BLaER1 treated with 17β-estradiol and CSF1 and Interleukin-3, amounts not matched to agents 10 nM and 100 nM (cell line): ENCODE data around the gene SERPINE1.
A peak's percentile ranks its signal among the peaks of the same experiment; 100 is the strongest.
"Not testable (repeated sequence)": the region's sequence is repeated elsewhere in the genome, so short reads cannot be mapped to it uniquely, and the experiment has no call there.

Experiments used
- H3K27ac ChIP-seq, 11 experiments: shearing (Covaris generic); formaldehyde crosslinking; 2 replicates each; pipeline ENCODE4 v1.8.1; 2022
- H3K27me3 ChIP-seq, 11 experiments: shearing (Covaris generic); formaldehyde crosslinking; 2 replicates each; pipeline ENCODE4 v1.8.1; 2022
- H3K36me3 ChIP-seq, 11 experiments: shearing (Covaris generic); formaldehyde crosslinking; 2 replicates each; pipeline ENCODE4 v1.8.1; 2022
- H3K4me1 ChIP-seq, 10 experiments: shearing (Covaris generic); formaldehyde crosslinking; 2 replicates each; pipeline ENCODE4 v1.8.1; 2022
- H3K4me2 ChIP-seq, 11 experiments: shearing (Covaris generic); formaldehyde crosslinking; 2 replicates each; pipeline ENCODE4 v1.8.1; 2022
- H3K4me3 ChIP-seq, 10 experiments: shearing (Covaris generic); formaldehyde crosslinking; 2 replicates each; pipeline ENCODE4 v1.8.1; 2022
- H3K9ac ChIP-seq, 11 experiments: shearing (Covaris generic); formaldehyde crosslinking; 2 replicates each; pipeline ENCODE4 v1.8.1; 2022
- H3K9me3 ChIP-seq, 11 experiments: shearing (Covaris generic); formaldehyde crosslinking; replicated peaks in 1 of 11; 2 replicates each; pipeline ENCODE4 v1.8.1; 2022
- H4K20me1 ChIP-seq, 11 experiments: shearing (Covaris generic); formaldehyde crosslinking; 2 replicates each; pipeline ENCODE4 v1.8.1; 2022
- Cebpa-rat ChIP-seq, 11 experiments: shearing (Covaris generic); IDR thresholded peaks; 2 replicates each; pipeline ENCODE4 v1.8.1; 2022

The SERPINE1 gene

DNA sequence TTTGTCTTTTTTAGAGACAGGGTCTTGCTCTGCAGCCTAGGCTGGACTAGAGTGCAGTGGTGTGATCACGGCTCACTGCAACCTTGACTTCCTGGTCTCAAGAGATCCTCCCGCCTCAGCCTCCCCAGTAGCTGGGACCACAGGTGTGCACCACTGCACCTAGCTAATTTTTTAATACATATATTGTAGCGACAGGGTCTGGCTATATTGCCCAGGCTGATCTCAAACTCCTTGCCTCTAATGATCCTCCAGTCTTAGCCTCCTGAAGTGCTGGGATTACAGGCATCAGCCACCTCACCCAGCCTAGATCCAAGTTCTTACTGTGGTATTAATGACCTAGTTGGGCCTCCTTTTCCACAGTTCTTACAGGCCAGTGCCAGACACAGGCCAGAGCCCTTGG, 11.7 kb upstream of the SERPINE1 start:
- Histone ChIP-seq H3K36me3 (no peaks in the 10 kb centered on the region), H3K27ac (no peak overlapping the region), H3K4me2 (0 out of 22 replicates have a peak overlapping the region, but pooled peaks of 1 of the 11 experiments have one; percentile 51), H3K9ac (no peak overlapping the region), H3K27me3 (no peaks in the 10 kb centered on the region), H3K4me3 (no peak overlapping the region), H3K4me1 (peaks cover 4 to 37% (median 19%) of the 10 kb centered on the region in 10 experiments; a peak in 19 of 20 replicates), H3K9me3 (no peaks in the 10 kb centered on the region), H4K20me1 (no peaks in the 10 kb centered on the region; a peak in 2 of 22 replicates)
- no peak for TF ChIP-seq Cebpa-rat (IDR thresholded peaks at IDR 0.05)

- Histone ChIP-seq H4K20me1 (no peaks in the 10 kb centered on the region; a peak in 2 of 22 replicates), H3K9me3 (no peaks in the 10 kb centered on the region), H3K4me3 (no peak overlapping the region), H3K27me3 (0 out of 22 replicates have a peak, but pooled peaks cover 0 to 4% (median 0%) of the 10 kb centered on the region in 11 experiments), H3K27ac (no peak overlapping the region), H3K4me1 (peaks cover 9 to 48% (median 35%) of the 10 kb centered on the region in 10 experiments), H3K4me2 (peak overlapping the region in 3 of 11 experiments; percentile 3 to 30 (median 10); a peak in 1 of 22 replicates), H3K36me3 (no peaks in the 10 kb centered on the region), H3K9ac (no peak overlapping the region)
- no peak for TF ChIP-seq Cebpa-rat (IDR thresholded peaks at IDR 0.05)
Measured at GRCh38 chr7:101116898-101117297, 10.0 kb upstream of the SERPINE1 start.

GRCh38 chr7:101118856-101119255, 8.0 kb upstream of the SERPINE1 start:
- no peaks in the 10 kb centered on the region for H3K36me3 ChIP-seq
- no peaks in the 10 kb centered on the region for H3K9me3 ChIP-seq
- H3K27me3 ChIP-seq, result peaks cover 0 to 19% (median 0%) of the 10 kb centered on the region in 11 experiments; a peak in 4 of 22 replicates
- H4K20me1 ChIP-seq, result no peaks in the 10 kb centered on the region; a peak in 1 of 22 replicates
- H3K27ac ChIP-seq, result no peak overlapping the region
- H3K4me1 ChIP-seq, result peaks cover 25 to 66% (median 54%) of the 10 kb centered on the region in 10 experiments
- no peak overlapping the region for H3K4me2 ChIP-seq
- H3K9ac ChIP-seq, result no peak overlapping the region
- TF ChIP-seq Cebpa-rat (IDR thresholded peaks at IDR 0.05), result no peak
- H3K4me3 ChIP-seq, result no peak overlapping the region

GRCh38 chr7:101119876-101120275, 7.0 kb upstream of the SERPINE1 start:
- Histone ChIP-seq H3K9me3 (no peaks in the 10 kb centered on the region), H4K20me1 (no peaks in the 10 kb centered on the region; a peak in 1 of 22 replicates), H3K27me3 (peaks cover 0 to 19% (median 0%) of the 10 kb centered on the region in 11 experiments; a peak in 4 of 22 replicates), H3K36me3 (no peaks in the 10 kb centered on the region), H3K9ac (no peak overlapping the region; a peak in 1 of 22 replicates), H3K4me2 (peak overlapping the region in 10 of 11 experiments; percentile 1 to 94 (median 87); a peak in 19 of 22 replicates), H3K4me1 (peaks cover 35 to 68% (median 60%) of the 10 kb centered on the region in 10 experiments), H3K27ac (no peak overlapping the region), H3K4me3 (no peak overlapping the region)
- TF ChIP-seq Cebpa-rat (IDR thresholded peaks at IDR 0.05), result no peak

DNA sequence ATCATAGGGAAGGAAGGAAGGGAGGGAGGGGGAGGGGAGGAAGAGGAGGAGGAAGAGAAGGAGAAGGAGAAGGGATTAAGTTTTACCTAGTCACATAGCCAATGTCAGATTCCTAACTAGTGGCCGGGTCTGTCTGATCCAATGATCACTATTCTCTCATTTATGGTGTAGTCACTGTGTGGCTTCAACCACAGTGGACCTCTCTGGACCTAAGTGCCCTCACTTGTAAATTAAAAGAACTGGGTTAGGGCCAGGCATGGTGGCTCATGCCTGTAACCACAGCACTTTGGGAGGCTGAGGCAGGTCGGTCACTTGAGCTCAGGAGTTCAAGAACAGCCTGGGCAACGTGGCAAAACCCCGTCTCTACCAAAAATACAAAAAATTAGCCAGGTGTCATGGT, 6.6 kb upstream of the SERPINE1 start:
- no peak overlapping the region for H3K27ac ChIP-seq
- no peak for TF ChIP-seq Cebpa-rat (IDR thresholded peaks at IDR 0.05)
- H3K4me3 ChIP-seq, result no peak overlapping the region

GRCh38 chr7:101121631-101121990, 5.3 kb upstream of the SERPINE1 start:
- peak overlapping the region; percentile 77 to 94 (median 88) for H3K4me2 ChIP-seq
- peak overlapping the region in 9 of 10 experiments; percentile 21 to 61 (median 29); a peak in 7 of 20 replicates for H3K4me3 ChIP-seq
- peak overlapping the region in 10 of 11 experiments; percentile 47 to 79 (median 76); a peak in 19 of 22 replicates for H3K27ac ChIP-seq
- H3K9ac ChIP-seq, result peak overlapping the region in 10 of 11 experiments; percentile 39 to 72 (median 64); a peak in 19 of 22 replicates
- H3K36me3 ChIP-seq, H4K20me1 ChIP-seq, H3K9me3 ChIP-seq: not testable (repeated sequence)
- peaks cover 0 to 28% (median 0%) of the 10 kb centered on the region in 11 experiments; a peak in 4 of 22 replicates for H3K27me3 ChIP-seq
- peaks cover 53 to 85% (median 76%) of the 10 kb centered on the region in 10 experiments for H3K4me1 ChIP-seq

More for the DNA sequence above, 6.6 kb upstream of the SERPINE1 start:
- H3K4me1 ChIP-seq, result peaks cover 40 to 72% (median 63%) of the 10 kb centered on the region in 10 experiments
- H4K20me1 ChIP-seq, result no peaks in the 10 kb centered on the region; a peak in 1 of 22 replicates
- H3K4me2 ChIP-seq, result peak overlapping the region in 10 of 11 experiments; percentile 1 to 94 (median 87); a peak in 19 of 22 replicates
- no peaks in the 10 kb centered on the region for H3K9me3 ChIP-seq
- H3K27me3 ChIP-seq, result peaks cover 0 to 19% (median 0%) of the 10 kb centered on the region in 11 experiments; a peak in 4 of 22 replicates
- no peaks in the 10 kb centered on the region for H3K36me3 ChIP-seq
- no peak overlapping the region for H3K9ac ChIP-seq

DNA sequence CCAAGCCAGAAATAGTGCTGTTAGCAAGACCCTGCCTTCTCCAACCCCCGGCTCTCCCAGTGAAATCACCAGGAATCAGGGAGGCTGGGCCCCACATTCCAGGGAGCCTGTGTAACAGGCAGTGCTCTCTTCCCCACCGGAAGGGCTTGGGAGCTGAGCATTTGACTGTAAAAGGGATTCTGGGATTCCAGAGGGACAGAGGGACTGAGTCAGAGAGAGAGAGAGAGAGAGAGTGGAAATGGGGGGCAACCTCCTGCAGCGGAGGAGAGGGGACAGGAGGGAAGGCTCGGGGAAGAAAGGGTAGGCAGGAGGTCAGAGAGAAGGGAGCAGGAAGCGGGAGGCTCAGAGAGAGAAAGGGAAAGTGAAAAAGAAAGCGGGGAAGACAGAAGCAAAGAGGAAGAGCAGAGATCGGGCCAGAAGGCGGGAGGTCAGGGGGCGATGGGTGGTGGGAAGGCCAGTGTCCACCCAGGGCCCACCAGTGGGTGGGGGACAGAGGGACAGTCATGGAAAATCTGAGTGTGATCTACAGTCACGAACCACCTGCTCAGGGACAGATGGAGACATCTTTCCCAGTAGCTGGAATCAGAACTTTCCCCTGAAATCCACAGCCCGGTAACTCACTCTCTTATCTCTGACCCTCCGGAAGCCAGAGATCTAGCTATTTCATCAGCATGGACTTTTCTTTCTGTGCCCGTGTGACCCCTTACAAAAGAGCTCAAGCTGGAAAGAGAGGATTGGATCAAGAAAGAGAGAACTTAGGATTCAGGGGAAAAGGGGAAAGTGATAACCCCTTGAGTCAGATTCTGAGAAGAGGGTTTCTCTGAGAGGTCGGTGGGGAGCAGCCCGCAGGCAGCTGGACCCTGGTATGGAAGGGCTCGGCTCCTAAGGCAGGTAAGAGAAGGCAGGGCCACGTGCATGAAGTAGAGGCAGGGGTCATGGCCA, 4.6 kb upstream of the SERPINE1 start:
- Histone ChIP-seq H3K4me3 (peak overlapping the region; percentile 12 to 61 (median 28); a peak in 14 of 20 replicates), H3K4me1 (peaks cover 59 to 87% (median 81%) of the 10 kb centered on the region in 10 experiments), H3K4me2 (peak overlapping the region; percentile 77 to 94 (median 88)), H3K9ac (peak overlapping the region; percentile 39 to 72 (median 64); a peak in 20 of 22 replicates), H4K20me1 (no peaks in the 10 kb centered on the region), H3K36me3 (no peaks in the 10 kb centered on the region), H3K27me3 (peaks cover 0 to 28% (median 0%) of the 10 kb centered on the region in 11 experiments; a peak in 4 of 22 replicates), H3K27ac (peak overlapping the region in 10 of 11 experiments; percentile 47 to 79 (median 76); a peak in 19 of 22 replicates), H3K9me3 (no peaks in the 10 kb centered on the region)
- TF ChIP-seq Cebpa-rat (IDR thresholded peaks at IDR 0.05), result no peak

DNA sequence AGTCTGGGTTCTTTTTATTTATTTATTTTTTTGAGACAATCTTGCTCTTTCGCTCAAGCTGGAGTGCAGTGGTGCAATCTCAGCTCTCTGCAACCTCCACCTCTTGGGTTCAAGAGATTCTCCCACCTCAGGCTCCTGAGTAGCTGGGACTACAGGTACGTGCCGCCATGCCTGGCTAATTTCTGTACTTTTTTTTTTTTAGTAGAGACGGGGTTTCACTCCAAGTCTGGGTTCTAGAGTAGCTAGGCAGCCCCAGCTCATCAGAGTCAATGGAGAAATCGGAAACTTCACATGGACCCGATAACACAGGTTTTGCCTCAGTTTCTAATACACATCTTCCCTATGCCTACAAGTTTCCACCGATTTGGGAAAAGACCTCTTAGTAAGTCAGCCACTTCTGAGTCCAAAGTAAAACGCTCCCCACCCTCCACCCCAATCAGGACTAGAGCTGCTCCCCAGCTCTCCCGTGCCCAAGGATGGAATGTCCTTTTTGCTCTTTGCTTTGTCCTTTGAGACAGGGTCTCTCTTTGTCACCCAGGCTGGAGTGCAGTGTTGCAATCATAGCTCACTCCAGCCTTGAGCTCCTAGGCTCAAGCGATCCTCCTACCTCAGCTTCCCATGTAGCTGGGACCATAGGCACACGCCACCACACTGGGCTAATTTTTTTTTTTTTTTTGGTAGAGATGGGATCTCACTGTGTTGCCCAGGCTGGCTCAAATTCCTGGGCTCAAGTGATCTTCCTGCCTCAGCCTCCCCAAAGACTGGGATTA, 3.8 kb upstream of the SERPINE1 start:
- no peaks in the 10 kb centered on the region for H3K9me3 ChIP-seq
- H3K36me3 ChIP-seq, result no peaks in the 10 kb centered on the region
- no peak for TF ChIP-seq Cebpa-rat (IDR thresholded peaks at IDR 0.05)
- H3K27ac ChIP-seq, result peak overlapping the region in 5 of 11 experiments; percentile 75 to 79 (median 77); a peak in 7 of 22 replicates
- peaks cover 66 to 94% (median 89%) of the 10 kb centered on the region in 10 experiments for H3K4me1 ChIP-seq
- H3K4me3 ChIP-seq, result peak overlapping the region in 2 of 10 experiments; percentile 26 to 28; a peak in 1 of 20 replicates
- H3K4me2 ChIP-seq, result peak overlapping the region; percentile 77 to 94 (median 88)
- peak overlapping the region in 4 of 11 experiments; percentile 65 to 70 (median 68); a peak in 3 of 22 replicates for H3K9ac ChIP-seq
- no peaks in the 10 kb centered on the region for H4K20me1 ChIP-seq
- H3K27me3 ChIP-seq, result peaks cover 0 to 28% (median 0%) of the 10 kb centered on the region in 11 experiments; a peak in 4 of 22 replicates
